ENCODE measurements around the gene GATA2. TPM values are rescaled to one million over a fixed set of nuclear protein-coding genes. Genes with fewer than 3 reads are reported as not detected.

The GATA2 gene
- total and polyA plus RNA-seq, 2 of the 13 experiments (the other 11 are each of a cell fraction or from before 2014, with no cell fraction given) = 3.5 to 6.2 TPM

DNA sequence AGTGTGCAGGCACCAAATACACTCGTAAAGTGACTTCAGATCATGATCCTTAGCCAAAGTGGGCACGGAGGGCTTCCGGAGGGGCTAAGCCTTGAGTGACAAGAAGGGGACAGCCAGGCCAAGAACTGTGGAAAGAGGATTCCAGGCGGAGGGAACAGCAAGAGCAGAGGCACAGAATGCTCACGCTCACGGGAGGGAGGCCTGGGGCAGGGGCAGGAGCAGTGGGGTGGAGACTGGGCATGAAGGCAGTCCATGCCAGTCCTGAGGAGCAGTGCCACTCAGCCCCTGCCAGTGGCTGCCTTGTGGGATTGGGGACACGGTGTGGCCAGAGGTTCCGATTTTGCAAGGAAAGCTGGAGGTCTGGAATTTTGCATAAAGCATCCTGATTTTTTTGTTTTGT, 62.3 kb downstream of the GATA2 start:
- no peak overlapping the region for H3K4me3 ChIP-seq (replicated peaks in 1 of 3; ENCODE audit: insufficient read depth in 1 of 3, low read depth in 2 of 3, low read length in 3 of 3)
- BruUV-seq (replicated peaks) = no TSS peak
- H3K79me2 ChIP-seq (ENCODE audit: insufficient read depth, low read length) = no peaks in the 10 kb centered on the region
- no peaks in the 10 kb centered on the region for H3K9me3 ChIP-seq (ENCODE audit: low read length)
- H2AFZ ChIP-seq (ENCODE audit: low read length) = no peak overlapping the region
- ATAC-seq (no peak), DNase-seq (ENCODE audit: low spot score) (no peak), FAIRE-seq (no peak)
- no peak overlapping the region for H3K4me2 ChIP-seq (ENCODE audit: low read depth, low read length)
- 52% methylated on average over 7 of the region's 8 CpGs for WGBS (ENCODE audit: low lambda C conversion rate)
- H3K27ac ChIP-seq (ENCODE audit: extremely low read length, insufficient read depth, low read length) = no peak overlapping the region
- no peaks in the 10 kb centered on the region for H4K20me1 ChIP-seq (ENCODE audit: insufficient read depth, low read length)
- peaks cover 18 to 69% of the 10 kb centered on the region in 2 experiments for H3K27me3 ChIP-seq (ENCODE audit: control insufficient read depth in 1 of 2, insufficient read depth in 2 of 2, low read length in 2 of 2)
- in situ Hi-C loops (cut with HindIII; ENCODE audit: extremely low pct_ligation_motif_present, low pct_unique_long_range_greater_than_20kb) = no loop called here
- ChIA-PET CTCF (ENCODE audit: low intra/inter-chr PET ratio, low total read pairs) (no interaction called here), POLR2A (no interaction called here)
- no peaks in the 10 kb centered on the region for H3K36me3 ChIP-seq (replicated peaks in 1 of 2; ENCODE audit: control insufficient read depth in 1 of 2, insufficient read depth in 2 of 2, low read length in 2 of 2)
- no peak overlapping the region for H3K9ac ChIP-seq (ENCODE audit: insufficient read depth, low read depth, low read length)
- peaks cover 21% of the 10 kb centered on the region; the same call in 1 of the 2 replicates for H3K4me1 ChIP-seq (ENCODE audit: insufficient read depth, low read length)
- intact Hi-C loops (cut with micrococcal nuclease; ENCODE audit: unreplicated experiment) = no loop called here
- TF ChIP-seq KAT8 (CRISPR knock-in tag; IDR thresholded peaks at IDR 0.05) (no peak), ZNF644 (CRISPR knock-in tag; IDR thresholded peaks at IDR 0.05; ENCODE audit: low read depth) (no peak), KMT2B (CRISPR knock-in tag; IDR thresholded peaks at IDR 0.05) (no peak), ZNF710 (CRISPR knock-in tag; IDR thresholded peaks at IDR 0.05; ENCODE audit: borderline replicate concordance) (no peak), SRSF9 (IDR thresholded peaks at IDR 0.05; ENCODE audit: borderline replicate concordance, insufficient read depth, low read depth, low read length, poor library complexity, severe bottlenecking) (no peak), ZSCAN29 (CRISPR knock-in tag; conservative IDR thresholded peaks at IDR 0.05) (no peak), ZNF34 (CRISPR knock-in tag; IDR thresholded peaks at IDR 0.05; ENCODE audit: borderline replicate concordance) (no peak), HNRNPH1 (optimal IDR thresholded peaks at IDR 0.05; ENCODE audit: low read depth, low read length) (no peak), FLYWCH1 (CRISPR knock-in tag; IDR thresholded peaks at IDR 0.05) (no peak), BORCS8-MEF2B (CRISPR knock-in tag; IDR thresholded peaks at IDR 0.05) (no peak), CAMTA2 (CRISPR knock-in tag; IDR thresholded peaks at IDR 0.05; ENCODE audit: borderline replicate concordance) (no peak), CHCHD3 (CRISPR knock-in tag; IDR thresholded peaks at IDR 0.05) (no peak), NBN (conservative IDR thresholded peaks at IDR 0.05) (no peak), ZNF224 (CRISPR knock-in tag; IDR thresholded peaks at IDR 0.05) (no peak), ERF (CRISPR knock-in tag; IDR thresholded peaks at IDR 0.05) (no peak), ZNF205 (CRISPR knock-in tag; IDR thresholded peaks at IDR 0.05) (no peak), ZNF274 (CRISPR knock-in tag; IDR thresholded peaks at IDR 0.05) (no peak)
- TF ChIP-seq, protein P1, sequence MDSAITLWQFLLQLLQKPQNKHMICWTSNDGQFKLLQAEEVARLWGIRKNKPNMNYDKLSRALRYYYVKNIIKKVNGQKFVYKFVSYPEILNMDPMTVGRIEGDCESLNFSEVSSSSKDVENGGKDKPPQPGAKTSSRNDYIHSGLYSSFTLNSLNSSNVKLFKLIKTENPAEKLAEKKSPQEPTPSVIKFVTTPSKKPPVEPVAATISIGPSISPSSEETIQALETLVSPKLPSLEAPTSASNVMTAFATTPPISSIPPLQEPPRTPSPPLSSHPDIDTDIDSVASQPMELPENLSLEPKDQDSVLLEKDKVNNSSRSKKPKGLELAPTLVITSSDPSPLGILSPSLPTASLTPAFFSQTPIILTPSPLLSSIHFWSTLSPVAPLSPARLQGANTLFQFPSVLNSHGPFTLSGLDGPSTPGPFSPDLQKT (CRISPR knock-in tag; IDR thresholded peaks at IDR 0.05; ENCODE audit: borderline replicate concordance) = no peak
- TF ChIP-seq, protein P2, sequence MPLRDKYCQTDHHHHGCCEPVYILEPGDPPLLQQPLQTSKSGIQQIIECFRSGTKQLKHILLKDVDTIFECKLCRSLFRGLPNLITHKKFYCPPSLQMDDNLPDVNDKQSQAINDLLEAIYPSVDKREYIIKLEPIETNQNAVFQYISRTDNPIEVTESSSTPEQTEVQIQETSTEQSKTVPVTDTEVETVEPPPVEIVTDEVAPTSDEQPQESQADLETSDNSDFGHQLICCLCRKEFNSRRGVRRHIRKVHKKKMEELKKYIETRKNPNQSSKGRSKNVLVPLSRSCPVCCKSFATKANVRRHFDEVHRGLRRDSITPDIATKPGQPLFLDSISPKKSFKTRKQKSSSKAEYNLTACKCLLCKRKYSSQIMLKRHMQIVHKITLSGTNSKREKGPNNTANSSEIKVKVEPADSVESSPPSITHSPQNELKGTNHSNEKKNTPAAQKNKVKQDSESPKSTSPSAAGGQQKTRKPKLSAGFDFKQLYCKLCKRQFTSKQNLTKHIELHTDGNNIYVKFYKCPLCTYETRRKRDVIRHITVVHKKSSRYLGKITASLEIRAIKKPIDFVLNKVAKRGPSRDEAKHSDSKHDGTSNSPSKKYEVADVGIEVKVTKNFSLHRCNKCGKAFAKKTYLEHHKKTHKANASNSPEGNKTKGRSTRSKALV (CRISPR knock-in tag; IDR thresholded peaks at IDR 0.05) = no peak
- TF ChIP-seq, protein P3, sequence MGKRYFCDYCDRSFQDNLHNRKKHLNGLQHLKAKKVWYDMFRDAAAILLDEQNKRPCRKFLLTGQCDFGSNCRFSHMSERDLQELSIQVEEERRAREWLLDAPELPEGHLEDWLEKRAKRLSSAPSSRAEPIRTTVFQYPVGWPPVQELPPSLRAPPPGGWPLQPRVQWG (CRISPR knock-in tag; IDR thresholded peaks at IDR 0.05; ENCODE audit: borderline replicate concordance, low read depth) = no peak
